ENCODE measurements around the gene ZFYVE9.
"Not testable (repeated sequence)": the region's sequence is repeated elsewhere in the genome, so short reads cannot be mapped to it uniquely, and the experiment has no call there.

ZFYVE9 gene

GRCh38 chr1:52150445-52150844 is 8.6 kb downstream of the ZFYVE9 start:
- DNase-seq = not testable (repeated sequence)

- DNase-seq = no peak
These were observed 9.1 kb downstream of the ZFYVE9 start for GRCh38 chr1:52150946-52151345.

- no peak for DNase-seq
These were observed 10.7 kb downstream of the ZFYVE9 start for GRCh38 chr1:52152572-52152971.

GRCh38 chr1:52153010-52153409 is 11.1 kb downstream of the ZFYVE9 start:
- no peak for DNase-seq

- no peak for DNase-seq
These were observed 12.0 kb downstream of the ZFYVE9 start for GRCh38 chr1:52153898-52154297.

GRCh38 chr1:52156460-52156859 is 14.6 kb downstream of the ZFYVE9 start:
- DNase-seq = no peak

GRCh38 chr1:52157582-52157981 is 15.7 kb downstream of the ZFYVE9 start:
- no peak for DNase-seq

- DNase-seq = no peak
These were observed 16.3 kb downstream of the ZFYVE9 start for GRCh38 chr1:52158218-52158617.

- DNase-seq = no peak
These were observed 17.3 kb downstream of the ZFYVE9 start for GRCh38 chr1:52159033-52159789.

GRCh38 chr1:52162947-52163346 is 21.1 kb downstream of the ZFYVE9 start:
- DNase-seq = no peak

- no peak for DNase-seq
These were observed 22.7 kb downstream of the ZFYVE9 start for GRCh38 chr1:52164604-52165003.

GRCh38 chr1:52166996-52167753 is 25.3 kb downstream of the ZFYVE9 start:
- DNase-seq = no peak

GRCh38 chr1:52168373-52169080 is 26.6 kb downstream of the ZFYVE9 start:
- DNase-seq = no peak

GRCh38 chr1:52171149-52171548 is 29.3 kb downstream of the ZFYVE9 start:
- DNase-seq = not testable (repeated sequence)

- no peak for DNase-seq
These were observed 37.2 kb downstream of the ZFYVE9 start for GRCh38 chr1:52179073-52179472.

- DNase-seq = no peak
These were observed 38.3 kb downstream of the ZFYVE9 start for GRCh38 chr1:52180176-52180575.

- not testable (repeated sequence) for DNase-seq
These were observed 39.9 kb downstream of the ZFYVE9 start for GRCh38 chr1:52181759-52182158.

- not testable (repeated sequence) for DNase-seq
These were observed 40.4 kb downstream of the ZFYVE9 start for GRCh38 chr1:52182328-52182727.

- no peak for DNase-seq
These were observed 41.0 kb downstream of the ZFYVE9 start for GRCh38 chr1:52182874-52183400.

GRCh38 chr1:52186449-52186848 is 44.6 kb downstream of the ZFYVE9 start:
- no peak for DNase-seq

GRCh38 chr1:52189898-52190480 is 48.1 kb downstream of the ZFYVE9 start:
- DNase-seq = no peak

- no peak for DNase-seq
These were observed 48.8 kb downstream of the ZFYVE9 start for GRCh38 chr1:52190500-52191252.

Measured in right hindlimb (tissue), 1 donor.